ENCODE measurements around the gene PABPC1L. TPM values are rescaled to one million over a fixed set of nuclear protein-coding genes. Genes with fewer than 3 reads are reported as not detected.
A peak's percentile ranks its signal among the peaks of the same experiment; 100 is the strongest.

PABPC1L gene
- total RNA-seq, 8 experiments from 2014 or later = 4.4 to 97.9 (median 12.8) TPM

GRCh38 chr20:44932916-44933315 is 23.1 kb downstream of the PABPC1L start:
- 88 to 100% (median 94%) methylated on average over 2 to 5 of the region's 8 CpGs; no CpG with 5 or more reads in 7 of the 10 experiments for WGBS, 10 experiments
- ATAC-seq (replicated peaks in 6 of 8) = no peak
- in situ Hi-C loops (cut with MboI; ENCODE audit: low pct_unique_long_range_greater_than_20kb in 2 of 9, low sequenced_read_pairs in 9 of 9, unreplicated experiment in 9 of 9) = no loop called here
- no peak overlapping the region for H3K27ac ChIP-seq
- H3K4me1 ChIP-seq (replicated peaks in 1 of 2) = no peaks in the 10 kb centered on the region
- no peak overlapping the region for H3K4me3 ChIP-seq

GRCh38 chr20:44936510-44936909 is 26.6 kb downstream of the PABPC1L start:
- no peak overlapping the region for H3K4me3 ChIP-seq
- no peak overlapping the region for H3K27ac ChIP-seq
- WGBS, 10 experiments = 100% methylated on average over 1 to 4 of the region's 10 CpGs; no CpG with 5 or more reads in 7 of the 10 experiments
- ATAC-seq (replicated peaks in 6 of 8) = no peak
- in situ Hi-C loops (cut with MboI; ENCODE audit: low pct_unique_long_range_greater_than_20kb in 2 of 9, low sequenced_read_pairs in 9 of 9, unreplicated experiment in 9 of 9) = no loop called here
- no peaks in the 10 kb centered on the region for H3K4me1 ChIP-seq (replicated peaks in 1 of 2)

GRCh38 chr20:44938637-44939036 is 28.8 kb downstream of the PABPC1L start:
- no peak overlapping the region for H3K4me3 ChIP-seq
- no peak for ATAC-seq (replicated peaks in 6 of 8)
- WGBS, 10 experiments = 80 to 100% (median 92%) methylated on average over 1 to 8 of the region's 9 CpGs; no CpG with 5 or more reads in 4 of the 10 experiments
- in situ Hi-C loops (cut with MboI; ENCODE audit: low pct_unique_long_range_greater_than_20kb in 2 of 9, low sequenced_read_pairs in 9 of 9, unreplicated experiment in 9 of 9) = no loop called here
- no peak overlapping the region for H3K27ac ChIP-seq
- no peaks in the 10 kb centered on the region for H3K4me1 ChIP-seq (replicated peaks in 1 of 2)

- in situ Hi-C loops (cut with MboI; ENCODE audit: low pct_unique_long_range_greater_than_20kb in 2 of 9, low sequenced_read_pairs in 9 of 9, unreplicated experiment in 9 of 9) = no loop called here
- 71 to 100% (median 87%) methylated on average over 1 to 5 of the region's 7 CpGs; no CpG with 5 or more reads in 3 of the 10 experiments for WGBS, 10 experiments
Observed at GRCh38 chr20:44941120-44941691, 31.3 kb downstream of the PABPC1L start.

GRCh38 chr20:44942264-44942973 is 32.6 kb downstream of the PABPC1L start:
- 40 to 100% (median 75%) methylated on average over 1 to 3 of the region's 4 CpGs; no CpG with 5 or more reads in 3 of the 10 experiments for WGBS, 10 experiments
- in situ Hi-C loops (cut with MboI; ENCODE audit: low pct_unique_long_range_greater_than_20kb in 2 of 9, low sequenced_read_pairs in 9 of 9, unreplicated experiment in 9 of 9) = no loop called here
- Histone ChIP-seq H3K4me1 (replicated peaks in 1 of 2) (no peaks in the 10 kb centered on the region), H3K4me3 (no peak overlapping the region), H3K27ac (no peak overlapping the region)
- peak in 2 of 8 experiments; percentile 24 to 38 for ATAC-seq (replicated peaks in 6 of 8)

More at GRCh38 chr20:44941120-44941691, 31.3 kb downstream of the PABPC1L start:
- peak in 4 of 8 experiments; percentile 33 to 76 (median 42) for ATAC-seq (replicated peaks in 6 of 8)
- no peak overlapping the region for H3K4me3 ChIP-seq
- H3K4me1 ChIP-seq (replicated peaks in 1 of 2) = no peaks in the 10 kb centered on the region
- H3K27ac ChIP-seq = no peak overlapping the region

GRCh38 chr20:44943828-44944227 is 34.0 kb downstream of the PABPC1L start:
- Histone ChIP-seq H3K4me3 (no peak overlapping the region), H3K4me1 (replicated peaks in 1 of 2) (no peaks in the 10 kb centered on the region), H3K27ac (no peak overlapping the region)
- 72 to 100% (median 90%) methylated on average over 1 to 3 of the region's 4 CpGs; no CpG with 5 or more reads in 2 of the 10 experiments for WGBS, 10 experiments
- ATAC-seq (replicated peaks in 6 of 8) = no peak
- in situ Hi-C loops (cut with MboI; ENCODE audit: low pct_unique_long_range_greater_than_20kb in 2 of 9, low sequenced_read_pairs in 9 of 9, unreplicated experiment in 9 of 9) = no loop called here

- Histone ChIP-seq H3K27ac (no peak overlapping the region), H3K4me3 (no peak overlapping the region), H3K4me1 (replicated peaks in 1 of 2) (no peaks in the 10 kb centered on the region)
- in situ Hi-C loops (cut with MboI; ENCODE audit: low pct_unique_long_range_greater_than_20kb in 2 of 9, low sequenced_read_pairs in 9 of 9, unreplicated experiment in 9 of 9) = no loop called here
- 18 to 100% (median 91%) methylated on average over 1 to 6 of the region's 6 CpGs; no CpG with 5 or more reads in 1 of the 10 experiments for WGBS, 10 experiments
- ATAC-seq (replicated peaks in 6 of 8) = no peak
Observed at GRCh38 chr20:44945261-44945660, 35.4 kb downstream of the PABPC1L start.

GRCh38 chr20:44946271-44946852 is 36.5 kb downstream of the PABPC1L start:
- H3K4me3 ChIP-seq = no peak overlapping the region
- in situ Hi-C loops (cut with MboI; ENCODE audit: low pct_unique_long_range_greater_than_20kb in 2 of 9, low sequenced_read_pairs in 9 of 9, unreplicated experiment in 9 of 9) = no loop called here
- WGBS, 10 experiments = 57 to 100% (median 95%) methylated on average over 1 to 2 of the region's 2 CpGs; no CpG with 5 or more reads in 6 of the 10 experiments
- no peaks in the 10 kb centered on the region for H3K4me1 ChIP-seq (replicated peaks in 1 of 2)
- ATAC-seq (replicated peaks in 6 of 8) = no peak
- no peak overlapping the region for H3K27ac ChIP-seq

GRCh38 chr20:44948107-44948506 is 38.2 kb downstream of the PABPC1L start:
- 20 to 100% (median 100%) methylated on average over 1 to 5 of the region's 5 CpGs; no CpG with 5 or more reads in 1 of the 10 experiments for WGBS, 10 experiments
- Histone ChIP-seq H3K27ac (no peak overlapping the region), H3K4me3 (no peak overlapping the region), H3K4me1 (replicated peaks in 1 of 2) (no peaks in the 10 kb centered on the region)
- no peak for ATAC-seq (replicated peaks in 6 of 8)
- in situ Hi-C loops (cut with MboI; ENCODE audit: low pct_unique_long_range_greater_than_20kb in 2 of 9, low sequenced_read_pairs in 9 of 9, unreplicated experiment in 9 of 9) = no loop called here

GRCh38 chr20:44948513-44948912 is 38.7 kb downstream of the PABPC1L start:
- in situ Hi-C loops (cut with MboI; ENCODE audit: low pct_unique_long_range_greater_than_20kb in 2 of 9, low sequenced_read_pairs in 9 of 9, unreplicated experiment in 9 of 9) = no loop called here
- no peak overlapping the region for H3K4me3 ChIP-seq
- WGBS, 10 experiments = 0 to 100% (median 80%) methylated on average over 1 to 2 of the region's 2 CpGs; no CpG with 5 or more reads in 3 of the 10 experiments
- ATAC-seq (replicated peaks in 6 of 8) = no peak
- H3K4me1 ChIP-seq (replicated peaks in 1 of 2) = no peaks in the 10 kb centered on the region
- H3K27ac ChIP-seq = no peak overlapping the region

- Histone ChIP-seq H3K27ac (no peak overlapping the region), H3K4me1 (replicated peaks in 1 of 2) (no peaks in the 10 kb centered on the region), H3K4me3 (no peak overlapping the region)
- in situ Hi-C loops (cut with MboI; ENCODE audit: low pct_unique_long_range_greater_than_20kb in 2 of 9, low sequenced_read_pairs in 9 of 9, unreplicated experiment in 9 of 9) = no loop called here
- ATAC-seq (replicated peaks in 6 of 8) = no peak
- 100% methylated on average over 1 of the region's 1 CpG; no CpG with 5 or more reads in 5 of the 10 experiments for WGBS, 10 experiments
Observed at GRCh38 chr20:44950368-44950767, 40.5 kb downstream of the PABPC1L start.

GRCh38 chr20:44952731-44953130 is 42.9 kb downstream of the PABPC1L start:
- ATAC-seq (replicated peaks in 6 of 8) = no peak
- WGBS, 10 experiments = 50 to 100% (median 100%) methylated on average over 1 of the region's 1 CpG; no CpG with 5 or more reads in 3 of the 10 experiments
- Histone ChIP-seq H3K4me3 (no peak overlapping the region), H3K27ac (no peak overlapping the region), H3K4me1 (replicated peaks in 1 of 2) (no peaks in the 10 kb centered on the region)
- in situ Hi-C loops (cut with MboI; ENCODE audit: low pct_unique_long_range_greater_than_20kb in 2 of 9, low sequenced_read_pairs in 9 of 9, unreplicated experiment in 9 of 9) = no loop called here

- WGBS, 10 experiments = 91 to 100% (median 100%) methylated on average over 2 to 5 of the region's 5 CpGs; no CpG with 5 or more reads in 1 of the 10 experiments
- H3K4me3 ChIP-seq = no peak overlapping the region
- H3K27ac ChIP-seq = no peak overlapping the region
- peaks cover 4 to 6% of the 10 kb centered on the region in 2 donors for H3K4me1 ChIP-seq (replicated peaks in 1 of 2)
- ATAC-seq (replicated peaks in 6 of 8) = no peak
- in situ Hi-C loops (cut with MboI; ENCODE audit: low pct_unique_long_range_greater_than_20kb in 2 of 9, low sequenced_read_pairs in 9 of 9, unreplicated experiment in 9 of 9) = no loop called here
Observed at GRCh38 chr20:44954211-44954610, 44.4 kb downstream of the PABPC1L start.

All from motor neuron (in vitro differentiated cells).